ENCODE data around the gene LIM2.

- no peak for TF ChIP-seq CTCF (IDR thresholded peaks at IDR 0.05)
- no peak for TF ChIP-seq POLR2AphosphoS5 (IDR thresholded peaks at IDR 0.05)
- no peak for TF ChIP-seq POLR2A (IDR thresholded peaks at IDR 0.05)
These were observed 22.4 kb downstream of the LIM2 start for GRCh38 chr19:51365211-51365964.

All from suprapubic skin (tissue), 4 donors.